Transverse colon (tissue), 4 donors: ENCODE data around the gene TASOR. TPM values are rescaled to one million over a fixed set of nuclear protein-coding genes. Genes with fewer than 3 reads are reported as not detected.

Source experiments
- DNase-seq: peaks from one replicate; pipeline ENCODE4 v3.0.0-alpha.2; 2019
- H3K27ac ChIP-seq, 4 donors: fragments of 200-600 bp; sonication (generic); 2 replicates each; pipeline ENCODE4 v1.5.1; 2016 to 2018; ENCODE audit warnings: inconsistent platforms in 4 of 4
- H3K27me3 ChIP-seq: fragments of 200-600 bp; sonication (generic); 2 replicates; pipeline ENCODE4 v1.5.1; 2017; ENCODE audit warnings: inconsistent platforms
- H3K36me3 ChIP-seq, 4 donors: fragments of 200-600 bp; sonication (generic); 2 replicates each; pipeline ENCODE4 v1.5.1; 2017 to 2019; ENCODE audit warnings: inconsistent platforms in 4 of 4
- H3K4me1 ChIP-seq, 4 donors: fragments of 200-600 bp; sonication (generic); 2 replicates each; pipeline ENCODE4 v1.5.1; 2017 to 2020; ENCODE audit warnings: inconsistent platforms in 4 of 4
- H3K4me3 ChIP-seq, 4 donors: fragments of 200-600 bp; sonication (generic); 1 replicate in 1 of 4; 2 replicates in 3 of 4; pipeline versions ENCODE4 v1.5.1 to v1.6.1; 2017 to 2019; ENCODE audit warnings: inconsistent platforms in 4 of 4
- H3K9me3 ChIP-seq, 2 donors: fragments of 200-600 bp; sonication (generic); 2 replicates each; pipeline ENCODE4 v1.5.1; 2017 to 2019; ENCODE audit warnings: inconsistent platforms in 2 of 2
- EP300 ChIP-seq: sonication (generic); formaldehyde crosslinking; IDR thresholded peaks from one replicate; pipeline ENCODE4 v1.6.1; 2017; ENCODE audit warnings: antibody characterized with exemption, low read depth
- POLR2A ChIP-seq: fragments of 450-650 bp; IDR thresholded peaks from one replicate; pipeline ENCODE4 v1.6.1; 2016; ENCODE audit warnings: antibody characterized with exemption, mild to moderate bottlenecking, moderate library complexity
- POLR2AphosphoS5 ChIP-seq, 3 donors: sonication (generic); formaldehyde crosslinking; IDR thresholded peaks; one replicate each; pipeline ENCODE4 v1.6.1; 2016; ENCODE audit warnings: antibody characterized with exemption in 3 of 3
- WGBS, 2 donors: methylation state at CpG; one replicate each; pipeline ENCODE4 v1.1.5; 2018; ENCODE audit warnings: low coverage in 1 of 2; 5-methylcytosine and 5-hydroxymethylcytosine counted together
- in situ Hi-C, 4 donors: fragments of 200-750 bp; cut with MboI; loops; one replicate each; pipeline versions ENCODE4 v1.15.0 to v1.15.1; 2017; ENCODE audit warnings: low sequenced_read_pairs in 3 of 4, low pct_ligation_motif_present in 1 of 4, low pct_unique_long_range_greater_than_20kb in 1 of 4
- intact Hi-C: fragments of 100-400 bp; cut with DNase I; formaldehyde crosslinking; loops from one replicate; pipeline ENCODE4 v1.15.1; 2023; ENCODE audit warnings: low total_unique reads
- total RNA-seq, 4 donors: library from RNA; depleted of rRNA; stranded (reverse); fragments of >200 nt; gene quantifications; one replicate each; pipeline ENCODE4 v1.1.0, GENCODE V29; 2016
- TF ChIP-seq, protein P1 (sequence below), 5 experiments: fragments of 200-600 bp in 3 of 5; fragments of 450-650 bp in 2 of 5; sonication (generic) in 3 of 5; IDR thresholded peaks; 1 replicate in 2 of 5; 2 replicates in 3 of 5; pipeline ENCODE4 v1.5.1; 2016 to 2017; ENCODE audit warnings: antibody characterized with exemption in 5 of 5, inconsistent platforms in 3 of 5, mild to moderate bottlenecking in 2 of 5, moderate library complexity in 1 of 5

The TASOR gene
- total RNA-seq, 4 donors from 2014 or later, result 25.9 to 69.1 (median 57.1) TPM

DNA sequence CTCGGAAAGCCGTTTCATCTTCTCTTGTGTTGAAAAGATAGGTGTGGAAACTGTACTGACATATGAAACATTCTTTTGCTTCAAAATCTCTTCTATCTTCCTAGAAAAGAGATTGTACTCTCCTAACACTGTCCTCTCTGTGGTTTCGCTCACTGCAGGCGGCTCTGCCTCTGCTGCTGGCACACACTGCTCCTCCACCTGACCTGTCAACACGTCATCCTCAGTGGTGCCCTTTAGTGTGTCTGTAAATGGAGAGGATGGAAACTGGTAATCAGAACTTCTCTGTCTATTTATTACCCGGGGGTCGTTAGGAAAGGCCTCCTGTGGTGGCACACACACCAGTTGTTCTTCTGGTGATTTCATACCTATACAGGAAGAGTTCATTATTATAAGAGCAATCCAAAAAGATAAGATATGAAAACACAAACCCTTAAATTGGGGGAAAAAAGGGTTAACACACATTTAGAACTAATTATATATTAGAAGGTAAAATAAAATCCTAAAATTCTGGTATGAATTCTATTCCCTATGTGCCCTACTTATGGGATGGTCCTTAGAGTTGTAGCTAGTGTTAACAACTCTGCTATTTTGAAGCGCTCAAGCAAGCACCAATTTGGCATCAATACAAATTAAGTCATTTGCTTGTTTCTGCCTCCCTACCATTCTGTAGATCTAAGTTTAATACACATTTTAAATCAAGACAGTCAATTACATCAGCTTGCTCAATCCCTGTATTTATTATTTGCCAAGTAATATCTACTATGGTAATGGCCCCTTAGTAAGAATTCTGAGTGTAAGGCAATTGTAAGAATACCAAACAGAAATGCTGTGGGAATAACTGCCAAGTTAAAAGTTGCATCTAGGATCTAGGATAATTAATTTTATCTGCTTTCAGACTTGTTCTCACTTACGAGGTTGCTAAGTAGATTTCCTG, 49.2 kb downstream of the TASOR start:
- no peak for DNase-seq
- Histone ChIP-seq H3K4me3 (no peak overlapping the region), H3K27ac (no peak overlapping the region), H3K36me3 (peaks cover 0 to 43% (median 21%) of the 10 kb centered on the region in 4 donors), H3K4me1 (peaks cover 0 to 8% (median 5%) of the 10 kb centered on the region in 4 donors), H3K27me3 (no peaks in the 10 kb centered on the region), H3K9me3 (no peaks in the 10 kb centered on the region)
- in situ Hi-C loops (no loop called here), intact Hi-C loops (no loop called here)
- 88 to 91% methylated on average over 7 to 9 of the region's 9 CpGs for WGBS, 2 donors
- TF ChIP-seq EP300 (no peak), POLR2A (no peak), POLR2AphosphoS5 (IDR thresholded peaks at IDR 0.05) (no peak)
- TF ChIP-seq, protein P1, sequence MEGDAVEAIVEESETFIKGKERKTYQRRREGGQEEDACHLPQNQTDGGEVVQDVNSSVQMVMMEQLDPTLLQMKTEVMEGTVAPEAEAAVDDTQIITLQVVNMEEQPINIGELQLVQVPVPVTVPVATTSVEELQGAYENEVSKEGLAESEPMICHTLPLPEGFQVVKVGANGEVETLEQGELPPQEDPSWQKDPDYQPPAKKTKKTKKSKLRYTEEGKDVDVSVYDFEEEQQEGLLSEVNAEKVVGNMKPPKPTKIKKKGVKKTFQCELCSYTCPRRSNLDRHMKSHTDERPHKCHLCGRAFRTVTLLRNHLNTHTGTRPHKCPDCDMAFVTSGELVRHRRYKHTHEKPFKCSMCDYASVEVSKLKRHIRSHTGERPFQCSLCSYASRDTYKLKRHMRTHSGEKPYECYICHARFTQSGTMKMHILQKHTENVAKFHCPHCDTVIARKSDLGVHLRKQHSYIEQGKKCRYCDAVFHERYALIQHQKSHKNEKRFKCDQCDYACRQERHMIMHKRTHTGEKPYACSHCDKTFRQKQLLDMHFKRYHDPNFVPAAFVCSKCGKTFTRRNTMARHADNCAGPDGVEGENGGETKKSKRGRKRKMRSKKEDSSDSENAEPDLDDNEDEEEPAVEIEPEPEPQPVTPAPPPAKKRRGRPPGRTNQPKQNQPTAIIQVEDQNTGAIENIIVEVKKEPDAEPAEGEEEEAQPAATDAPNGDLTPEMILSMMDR (IDR thresholded peaks at IDR 0.05), result no peak

Other genes with a start within 250 kb of the TASOR start
- gene ERC2, start 214.8 kb downstream of the TASOR start, total RNA-seq, result 1 to 10 TPM in 1 of 4 donors, under 1 TPM in 1, not detected in 2; 0.41 to 1.3 TPM
- 10 to 100 TPM; 13.1 to 48.1 (median 21.4) TPM for gene CCDC66, start 126.1 kb downstream of the TASOR start, total RNA-seq
- 10 to 100 TPM in 1 of 4 donors, 1 to 10 TPM in 3; 2.6 to 13.2 (median 5.6) TPM for gene ARHGEF3, start 118.7 kb upstream of the TASOR start, total RNA-seq